GM23338 (cell line): ENCODE data around the gene TAPBP.
"Not testable (repeated sequence)": the region's sequence is repeated elsewhere in the genome, so short reads cannot be mapped to it uniquely, and the experiment has no call there.

ENCODE experiments used
- CREB1 ChIP-seq: fragments of 250-450 bp; sonication (Bioruptor Pico); IDR thresholded peaks from 2 replicates; pipeline ENCODE4 v1.5.0; 2020; ENCODE audit warnings: low read depth, mild to moderate bottlenecking, moderate library complexity
- CTCF ChIP-seq, 2 experiments: fragments of 200-600 bp in 1 of 2; sonication (generic) in 1 of 2; conservative IDR thresholded peaks; 2 replicates each; pipeline versions ENCODE4 v1.5.1 to v1.6.1; 2016 to 2017; ENCODE audit warnings: antibody characterized with exemption in 2 of 2, low read depth in 2 of 2, mild to moderate bottlenecking in 2 of 2, moderate library complexity in 1 of 2
- ETS1 ChIP-seq: IDR thresholded peaks from 2 replicates; pipeline ENCODE4 v1.6.1; 2016; ENCODE audit warnings: antibody characterized with exemption
- EZH2 ChIP-seq: fragments of 200-600 bp; sonication (generic); IDR thresholded peaks from one replicate; pipeline ENCODE4 v1.8.0; 2017; ENCODE audit warnings: antibody characterized with exemption, mild to moderate bottlenecking, low read depth; ENCODE audit not compliant: unreplicated experiment
- EZH2phosphoT487 ChIP-seq: fragments of 200-600 bp; sonication (generic); IDR thresholded peaks from one replicate; pipeline ENCODE4 v1.8.1; 2018; ENCODE audit warnings: antibody characterized with exemption; ENCODE audit not compliant: unreplicated experiment
- POLR2AphosphoS5 ChIP-seq: IDR thresholded peaks from 2 replicates; pipeline ENCODE4 v1.6.1; 2016; ENCODE audit warnings: antibody characterized with exemption, low read depth
- REST ChIP-seq: IDR thresholded peaks from one replicate; pipeline ENCODE4 v1.6.1; 2018; ENCODE audit warnings: antibody characterized with exemption; ENCODE audit not compliant: unreplicated experiment
- STAT1 ChIP-seq: IDR thresholded peaks from one replicate; pipeline ENCODE4 v1.6.1; 2016; ENCODE audit warnings: antibody characterized with exemption; ENCODE audit not compliant: unreplicated experiment
- ZNF114 ChIP-seq: fragments of 250-450 bp; sonication (Bioruptor Pico); IDR thresholded peaks from 2 replicates; pipeline ENCODE4 v1.5.0; 2020; ENCODE audit warnings: mild to moderate bottlenecking, moderate library complexity
- ZNF462 ChIP-seq: fragments of 250-450 bp; sonication (Bioruptor Pico); IDR thresholded peaks from 2 replicates; pipeline ENCODE4 v1.5.0; 2020; ENCODE audit warnings: mild to moderate bottlenecking, moderate library complexity

- TF ChIP-seq CTCF (conservative IDR thresholded peaks at IDR 0.05; ENCODE audit: low read depth in 2 of 2); POLR2AphosphoS5; EZH2; EZH2phosphoT487; CREB1; ZNF114; REST; STAT1; ZNF462 (CRISPR knock-in tag); ETS1: not testable (repeated sequence)
Measured at GRCh38 chr6:33357160-33357871, 43.4 kb upstream of the TAPBP start.
